GM18868 (cell line): ENCODE measurements around the gene KRT16.
"Not testable (repeated sequence)": the region's sequence is repeated elsewhere in the genome, so short reads cannot be mapped to it uniquely, and the experiment has no call there.

ENCODE experiments used
- ATAC-seq: cut with Tn5 transposase; IDR thresholded peaks from one replicate; pipeline ENCODE4 v1.9.1; 2021; ENCODE audit warnings: mild to moderate bottlenecking, moderate library complexity; ENCODE audit not compliant: unreplicated experiment

Gene KRT16

DNA sequence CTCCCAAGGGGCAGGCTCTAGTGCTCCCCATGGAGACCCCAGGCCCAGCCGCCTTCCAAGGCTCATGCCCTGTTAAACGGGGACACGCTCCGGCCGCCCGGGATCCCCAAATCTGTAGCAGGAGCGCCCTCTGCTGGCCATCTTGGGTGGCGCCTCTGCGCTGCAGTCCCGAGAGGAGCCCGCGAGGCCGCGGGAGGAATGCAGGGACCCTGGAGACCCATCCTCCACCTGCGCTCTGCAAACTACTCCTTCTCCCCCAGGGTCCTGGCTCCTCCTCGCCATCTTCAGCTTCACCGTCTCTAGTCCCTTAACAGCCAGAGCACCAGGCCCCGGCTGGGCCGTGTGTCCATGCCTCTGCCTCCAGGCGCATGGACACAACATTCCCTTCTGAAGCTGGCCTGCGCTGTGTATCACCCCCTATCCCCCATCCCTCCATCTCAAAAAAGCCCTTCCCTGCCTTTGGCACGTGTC is 35.4 kb upstream of the KRT16 start:
- ATAC-seq: no peak

DNA sequence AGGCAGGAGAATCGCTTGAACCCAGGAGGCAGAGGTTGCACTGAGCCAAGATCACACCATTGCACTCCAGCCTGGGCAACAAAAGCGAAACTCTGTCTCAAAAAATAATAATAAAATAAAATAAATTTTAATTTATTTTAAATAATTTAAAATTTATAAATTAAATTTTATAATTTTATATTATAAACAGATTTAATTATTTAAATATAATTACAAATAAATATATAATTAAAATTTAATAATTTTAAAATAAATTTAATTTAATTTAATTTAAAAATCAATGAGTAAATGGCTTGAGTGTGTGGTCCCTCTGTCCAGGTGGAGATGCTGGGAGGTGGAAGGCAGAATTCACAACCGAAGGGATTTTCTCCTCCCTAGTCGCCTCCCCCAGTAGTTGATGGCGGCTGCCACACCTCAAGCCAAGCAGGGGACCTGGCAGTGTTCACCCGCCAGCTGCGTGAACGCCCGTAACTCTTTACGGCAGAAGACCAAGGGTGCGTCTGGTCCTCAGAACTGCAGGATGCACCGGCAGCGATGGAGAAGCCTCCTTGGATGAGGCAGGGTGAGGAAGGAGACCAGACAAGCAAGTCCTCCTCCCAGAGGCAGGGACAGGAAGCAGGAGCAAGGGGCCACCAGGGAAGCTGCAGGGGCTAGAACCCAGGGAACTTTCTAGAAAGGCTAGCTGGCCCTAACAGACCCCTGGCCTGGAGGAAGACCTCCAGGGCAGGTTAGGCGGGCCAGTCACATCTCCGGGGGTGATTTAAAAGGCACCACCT is 34.7 kb upstream of the KRT16 start:
- ATAC-seq: no peak

GRCh38 chr17:41642252-41643156 is 29.9 kb upstream of the KRT16 start:
- no peak for ATAC-seq

DNA sequence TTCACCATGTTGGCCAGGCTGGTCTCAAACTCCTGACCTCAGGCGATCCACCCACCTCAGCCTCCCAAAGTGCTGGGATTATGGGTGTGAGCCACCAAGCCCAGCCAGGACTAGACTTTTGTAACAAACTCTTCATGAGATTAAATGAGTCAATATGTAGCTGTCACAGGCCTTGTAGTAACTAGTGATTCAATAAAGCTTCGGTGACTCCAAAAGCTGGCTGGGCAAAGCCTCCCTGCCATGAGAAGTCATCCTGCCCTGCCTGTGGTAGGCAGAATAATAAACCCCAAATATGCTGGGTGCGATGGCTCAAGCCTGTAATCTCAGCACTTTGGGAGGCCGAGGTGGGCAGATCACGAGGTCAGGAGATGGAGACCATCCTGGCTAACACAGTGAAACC is 28.0 kb upstream of the KRT16 start:
- not testable (repeated sequence) for ATAC-seq

DNA sequence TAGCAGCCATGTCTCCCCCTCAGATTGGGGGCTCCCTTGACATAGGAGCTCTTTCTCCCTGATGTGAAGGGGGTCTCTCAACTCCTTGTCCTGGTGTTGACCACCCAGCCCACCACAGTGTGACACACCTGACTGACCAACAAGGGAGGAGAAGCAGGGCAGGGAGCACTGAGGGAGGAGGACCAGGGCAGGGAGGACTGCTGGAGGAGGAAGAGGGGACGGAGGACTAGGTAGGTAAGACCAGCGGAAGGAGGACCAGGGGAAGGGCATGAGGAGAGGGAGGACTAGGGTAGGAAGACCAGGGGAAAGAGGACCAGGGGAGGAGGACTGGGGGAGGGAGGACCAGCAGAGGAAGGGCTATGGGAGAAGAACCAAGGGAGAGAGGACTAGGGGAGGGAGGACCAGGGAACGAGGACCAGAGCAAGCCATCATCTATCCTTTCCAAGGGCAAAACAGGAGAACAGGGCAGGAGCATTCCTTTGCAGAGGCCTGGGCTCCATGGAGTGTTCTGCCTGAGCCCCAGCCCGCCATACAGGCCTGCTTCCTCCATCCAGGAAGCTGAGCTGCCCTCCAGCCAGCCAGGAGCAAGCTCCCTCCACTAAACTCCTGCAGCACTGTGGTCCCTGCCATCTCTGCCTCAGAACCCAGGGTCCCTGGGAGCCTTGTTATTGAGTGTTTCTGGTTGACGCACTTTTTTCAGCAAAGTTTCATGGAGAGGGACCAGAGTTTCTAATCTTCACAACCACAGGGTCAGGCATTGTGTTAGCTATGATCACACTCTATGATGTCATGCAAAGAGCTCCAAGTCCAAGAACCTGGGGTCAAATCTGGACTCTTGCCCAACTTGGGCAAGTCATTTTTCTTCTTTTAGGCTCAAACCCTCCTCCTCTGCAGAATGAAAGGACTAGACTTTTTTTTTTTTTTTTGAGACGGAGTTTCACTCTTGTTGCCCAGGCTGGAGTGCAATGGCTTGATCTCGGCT is 27.2 kb upstream of the KRT16 start:
- no peak for ATAC-seq

DNA sequence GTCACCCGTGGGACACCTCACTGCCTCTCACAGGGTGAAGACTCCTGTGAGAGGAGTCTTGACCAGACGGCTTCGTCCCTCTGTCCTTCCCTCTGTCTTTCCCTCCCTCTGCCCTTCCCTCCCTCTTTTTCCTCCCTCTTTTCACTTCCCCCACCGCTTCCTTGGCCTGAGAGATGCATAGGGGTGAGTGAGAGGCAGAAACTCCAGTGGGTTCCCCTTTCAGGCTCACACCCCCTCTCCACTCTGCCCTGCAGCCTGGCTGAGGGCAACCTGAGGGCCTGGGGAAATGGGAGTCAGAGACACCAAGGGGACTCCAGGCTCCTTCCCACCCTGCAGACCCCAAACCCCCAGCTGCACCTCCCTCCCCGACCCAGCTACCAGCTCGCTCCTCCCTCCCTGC is 26.4 kb upstream of the KRT16 start:
- ATAC-seq: no peak

DNA sequence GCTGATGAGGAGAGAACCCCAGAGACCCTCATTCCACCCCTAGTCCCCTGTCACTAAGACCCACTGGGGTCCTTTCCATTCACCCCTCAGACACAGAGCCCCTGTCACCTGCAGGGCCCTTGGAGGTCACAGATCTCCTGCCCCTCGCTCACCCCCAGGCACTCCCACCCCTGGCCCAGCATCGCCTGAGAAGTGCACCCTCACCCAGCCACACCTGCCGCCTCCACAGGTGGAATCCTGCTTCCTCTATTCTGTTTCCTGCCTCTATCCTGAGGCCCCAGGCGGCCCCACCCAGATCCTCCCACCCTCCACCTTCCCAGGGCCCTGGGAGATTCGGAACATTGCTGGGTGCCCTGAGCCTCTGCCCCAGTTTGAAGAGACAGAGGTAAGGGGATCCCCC is 25.6 kb upstream of the KRT16 start:
- no peak for ATAC-seq

DNA sequence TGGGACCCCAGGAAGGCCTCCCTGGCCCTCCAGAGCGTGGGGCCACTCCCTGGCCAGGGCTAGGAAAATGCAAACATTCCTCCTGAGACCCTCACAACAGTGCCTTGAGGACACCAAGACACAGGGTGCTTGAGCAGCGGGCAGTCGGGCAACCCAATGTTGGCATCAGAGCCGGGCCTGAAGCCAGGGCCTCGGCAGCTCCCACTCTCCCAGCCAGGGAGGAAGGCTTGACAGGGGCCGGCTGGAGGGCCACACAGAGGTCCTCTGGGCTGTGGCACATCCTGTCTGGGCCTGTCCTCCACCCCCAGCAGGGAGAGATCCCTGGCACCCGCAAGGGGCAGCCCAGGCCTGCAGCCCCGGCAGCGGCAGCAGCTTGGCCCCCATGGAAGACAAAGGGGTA is 24.1 kb upstream of the KRT16 start:
- no peak for ATAC-seq

- ATAC-seq: no peak
Measured at GRCh38 chr17:41635121-41636097, 22.8 kb upstream of the KRT16 start.

- ATAC-seq: no peak
Measured at GRCh38 chr17:41634639-41635038, 22.1 kb upstream of the KRT16 start.

GRCh38 chr17:41633556-41634199 is 21.1 kb upstream of the KRT16 start:
- no peak for ATAC-seq

DNA sequence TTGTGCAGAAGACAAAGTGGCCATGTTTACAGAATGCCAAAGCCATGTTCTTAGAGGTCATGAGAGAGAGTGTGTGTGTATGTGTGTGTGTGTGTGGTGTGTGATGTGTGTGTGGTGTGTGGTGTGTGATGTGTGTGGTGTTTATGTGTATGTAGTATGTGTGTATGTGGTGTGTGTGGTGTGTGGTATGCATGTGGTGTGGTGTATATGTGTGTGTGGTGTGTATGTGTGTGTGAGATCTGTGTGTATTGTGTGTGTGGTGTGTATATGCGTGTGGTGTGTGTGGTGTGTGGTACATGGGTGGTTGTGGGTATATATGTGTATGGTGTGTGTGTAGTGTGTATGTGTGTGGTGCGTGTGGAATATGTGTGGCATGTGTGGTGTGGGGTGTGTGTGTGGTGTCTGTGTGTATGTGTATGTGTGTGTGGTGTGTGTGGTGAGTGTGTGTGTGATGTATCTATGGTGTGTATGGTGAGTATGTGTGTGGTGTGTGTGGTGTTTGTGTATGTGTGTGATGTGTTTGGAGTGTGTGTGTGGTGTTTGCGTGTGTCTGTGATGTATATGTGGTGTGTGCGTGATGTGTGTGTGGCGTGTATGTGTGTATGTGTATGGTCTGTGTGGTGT is 20.0 kb upstream of the KRT16 start:
- no peak for ATAC-seq

- no peak for ATAC-seq
Measured at GRCh38 chr17:41631898-41632285, 19.3 kb upstream of the KRT16 start.

DNA sequence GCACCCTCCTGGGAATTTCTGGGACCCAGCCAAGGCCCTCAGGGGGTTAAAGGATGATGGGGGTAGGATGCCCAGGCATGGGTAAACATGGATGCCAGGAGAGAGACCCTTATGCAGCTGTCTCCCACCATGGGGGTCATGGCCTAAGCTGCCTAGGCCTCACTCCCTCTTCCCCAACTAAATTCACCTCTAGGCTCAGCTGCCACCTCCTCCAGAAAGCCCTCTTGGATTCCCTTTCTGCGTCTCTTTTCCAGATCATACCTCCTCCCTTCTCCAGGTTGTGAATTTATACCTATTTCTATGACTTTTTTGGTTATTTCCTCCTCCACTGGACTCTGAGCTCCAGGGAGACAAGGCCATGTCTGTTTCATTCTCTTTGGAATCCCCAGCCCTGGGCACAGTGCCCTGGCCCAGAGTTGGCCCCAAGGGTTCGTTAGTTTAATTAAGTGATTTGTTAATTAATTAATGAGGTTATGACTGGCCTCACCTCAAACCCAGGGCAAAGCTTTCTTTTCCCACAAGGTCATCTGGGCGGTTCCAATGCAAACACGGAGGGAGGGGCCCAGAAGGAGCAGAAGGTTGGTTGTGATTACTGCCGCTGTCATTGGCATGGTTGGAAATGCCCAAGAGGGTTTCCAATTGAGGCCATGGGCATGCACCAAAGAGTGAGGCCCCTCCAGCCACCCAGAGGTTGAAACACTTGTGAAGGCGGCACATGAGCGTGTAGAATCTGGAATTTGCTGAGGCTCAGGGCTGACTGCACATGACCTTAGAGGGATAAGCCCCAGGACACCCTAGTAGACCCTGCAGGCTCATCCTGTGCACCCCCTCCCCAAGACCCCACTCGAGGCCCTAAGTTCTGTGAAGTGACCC is 18.7 kb upstream of the KRT16 start:
- ATAC-seq: no peak

DNA sequence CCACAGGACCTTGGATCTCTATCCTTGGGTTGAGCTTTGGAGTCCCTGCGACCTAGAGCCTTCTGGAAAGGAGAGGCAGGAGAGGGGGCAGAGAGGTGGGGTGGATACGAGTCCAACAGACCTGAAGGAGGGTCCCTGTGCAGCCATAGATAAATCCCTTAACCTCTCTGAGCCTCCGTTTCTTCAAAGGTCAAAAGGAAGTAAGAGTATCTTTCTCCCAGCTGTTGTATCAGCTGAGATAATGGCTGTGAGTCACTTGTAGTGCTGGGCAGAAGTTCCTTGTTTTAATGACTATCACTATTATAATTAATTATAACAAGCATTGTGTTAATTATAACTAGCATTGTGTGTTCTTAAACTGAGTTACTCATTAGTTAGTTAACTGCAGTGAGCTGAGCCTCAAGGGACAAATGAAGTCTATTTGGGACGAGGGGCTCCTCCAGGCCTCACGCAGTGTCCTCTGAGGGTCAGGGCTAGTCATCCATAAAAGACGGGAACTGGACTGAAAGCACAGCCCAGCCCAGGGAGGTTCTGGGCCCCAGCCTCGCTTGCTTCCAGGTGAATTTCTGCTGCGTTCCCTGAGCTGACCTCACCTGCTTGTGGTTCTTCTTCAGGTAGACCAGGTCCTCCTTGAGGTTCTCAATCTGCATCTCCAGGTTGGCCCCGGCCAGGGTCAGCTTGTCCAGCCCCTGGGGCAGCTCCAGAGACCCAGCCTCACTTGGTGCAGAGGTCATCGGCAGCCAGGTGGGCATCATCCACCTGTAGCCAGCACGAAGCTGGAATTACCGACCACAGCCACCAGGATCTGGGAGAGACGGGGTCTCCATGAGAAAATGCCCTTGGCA is 17.5 kb upstream of the KRT16 start:
- ATAC-seq: no peak

DNA sequence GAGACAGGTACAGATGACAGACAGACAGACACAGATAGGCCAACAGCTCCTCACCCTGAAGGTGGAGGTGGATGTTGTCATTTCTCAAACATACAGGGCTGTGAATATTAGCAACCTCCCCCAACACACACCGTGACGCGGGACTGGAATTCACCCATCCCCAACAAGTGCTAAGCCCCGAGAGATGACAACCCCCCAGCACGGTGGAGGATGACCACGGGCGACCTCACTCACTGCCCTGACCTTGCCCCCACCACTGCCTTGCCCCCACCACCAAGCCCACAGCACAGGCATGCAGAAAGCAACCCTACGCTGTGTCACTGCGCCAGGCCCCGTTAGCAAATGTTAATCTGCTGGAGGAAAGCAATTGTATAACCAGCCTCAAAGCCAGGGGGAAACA is 16.7 kb upstream of the KRT16 start:
- no peak for ATAC-seq
